ENCODE data around the gene LBP.

- no peak for TF ChIP-seq EP300 (IDR thresholded peaks at IDR 0.05; ENCODE audit: borderline replicate concordance)
- no peak for TF ChIP-seq MAX (IDR thresholded peaks at IDR 0.05)
- no peak for TF ChIP-seq TCF12 (IDR thresholded peaks at IDR 0.05; ENCODE audit: low read depth)
- TF ChIP-seq USF1 (IDR thresholded peaks at IDR 0.05), result no peak
- TF ChIP-seq NFIC (IDR thresholded peaks at IDR 0.05), result no peak
- TF ChIP-seq RAD21 (IDR thresholded peaks at IDR 0.05; ENCODE audit: low read depth), result peak; percentile 68
- TF ChIP-seq, protein P1, sequence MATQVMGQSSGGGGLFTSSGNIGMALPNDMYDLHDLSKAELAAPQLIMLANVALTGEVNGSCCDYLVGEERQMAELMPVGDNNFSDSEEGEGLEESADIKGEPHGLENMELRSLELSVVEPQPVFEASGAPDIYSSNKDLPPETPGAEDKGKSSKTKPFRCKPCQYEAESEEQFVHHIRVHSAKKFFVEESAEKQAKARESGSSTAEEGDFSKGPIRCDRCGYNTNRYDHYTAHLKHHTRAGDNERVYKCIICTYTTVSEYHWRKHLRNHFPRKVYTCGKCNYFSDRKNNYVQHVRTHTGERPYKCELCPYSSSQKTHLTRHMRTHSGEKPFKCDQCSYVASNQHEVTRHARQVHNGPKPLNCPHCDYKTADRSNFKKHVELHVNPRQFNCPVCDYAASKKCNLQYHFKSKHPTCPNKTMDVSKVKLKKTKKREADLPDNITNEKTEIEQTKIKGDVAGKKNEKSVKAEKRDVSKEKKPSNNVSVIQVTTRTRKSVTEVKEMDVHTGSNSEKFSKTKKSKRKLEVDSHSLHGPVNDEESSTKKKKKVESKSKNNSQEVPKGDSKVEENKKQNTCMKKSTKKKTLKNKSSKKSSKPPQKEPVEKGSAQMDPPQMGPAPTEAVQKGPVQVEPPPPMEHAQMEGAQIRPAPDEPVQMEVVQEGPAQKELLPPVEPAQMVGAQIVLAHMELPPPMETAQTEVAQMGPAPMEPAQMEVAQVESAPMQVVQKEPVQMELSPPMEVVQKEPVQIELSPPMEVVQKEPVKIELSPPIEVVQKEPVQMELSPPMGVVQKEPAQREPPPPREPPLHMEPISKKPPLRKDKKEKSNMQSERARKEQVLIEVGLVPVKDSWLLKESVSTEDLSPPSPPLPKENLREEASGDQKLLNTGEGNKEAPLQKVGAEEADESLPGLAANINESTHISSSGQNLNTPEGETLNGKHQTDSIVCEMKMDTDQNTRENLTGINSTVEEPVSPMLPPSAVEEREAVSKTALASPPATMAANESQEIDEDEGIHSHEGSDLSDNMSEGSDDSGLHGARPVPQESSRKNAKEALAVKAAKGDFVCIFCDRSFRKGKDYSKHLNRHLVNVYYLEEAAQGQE (IDR thresholded peaks at IDR 0.05; ENCODE audit: low read depth), result no peak
- no peak for TF ChIP-seq ZBTB7A (IDR thresholded peaks at IDR 0.05; ENCODE audit: low read depth)
These were observed 41.3 kb upstream of the LBP start for GRCh38 chr20:38304845-38305447.

Data from Ishikawa (cell line).